ENCODE data around the gene CLSTN1. TPM values are rescaled to one million over a fixed set of nuclear protein-coding genes. Genes with fewer than 3 reads are reported as not detected.

CLSTN1 gene
- polyA plus RNA-seq, 4 donors, result 29.2 to 78.8 (median 41.8) TPM

DNA sequence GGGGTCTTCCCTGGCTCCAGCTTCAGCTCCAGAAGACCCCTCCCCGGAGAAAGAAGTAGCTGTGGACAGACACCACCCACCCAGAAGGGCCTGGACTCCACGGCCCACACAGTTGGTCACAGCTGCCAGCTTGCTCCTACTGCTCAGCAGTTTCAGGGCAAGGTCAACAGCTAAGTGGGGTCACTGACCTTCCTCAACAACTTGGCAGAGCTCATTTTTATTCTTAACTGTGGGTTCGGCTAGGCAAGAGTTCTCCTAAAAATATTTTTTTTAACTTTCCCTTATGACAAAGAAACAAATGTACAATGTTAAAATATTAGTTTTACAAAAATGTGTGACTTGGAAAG lies 44.5 kb upstream of the CLSTN1 start:
- peaks cover 0 to 3% (median 2%) of the 10 kb centered on the region in 3 donors for H3K4me1 ChIP-seq (ENCODE audit: control insufficient read depth in 3 of 3, insufficient read depth in 2 of 3, low read depth in 1 of 3, low read length in 2 of 3)

DNA sequence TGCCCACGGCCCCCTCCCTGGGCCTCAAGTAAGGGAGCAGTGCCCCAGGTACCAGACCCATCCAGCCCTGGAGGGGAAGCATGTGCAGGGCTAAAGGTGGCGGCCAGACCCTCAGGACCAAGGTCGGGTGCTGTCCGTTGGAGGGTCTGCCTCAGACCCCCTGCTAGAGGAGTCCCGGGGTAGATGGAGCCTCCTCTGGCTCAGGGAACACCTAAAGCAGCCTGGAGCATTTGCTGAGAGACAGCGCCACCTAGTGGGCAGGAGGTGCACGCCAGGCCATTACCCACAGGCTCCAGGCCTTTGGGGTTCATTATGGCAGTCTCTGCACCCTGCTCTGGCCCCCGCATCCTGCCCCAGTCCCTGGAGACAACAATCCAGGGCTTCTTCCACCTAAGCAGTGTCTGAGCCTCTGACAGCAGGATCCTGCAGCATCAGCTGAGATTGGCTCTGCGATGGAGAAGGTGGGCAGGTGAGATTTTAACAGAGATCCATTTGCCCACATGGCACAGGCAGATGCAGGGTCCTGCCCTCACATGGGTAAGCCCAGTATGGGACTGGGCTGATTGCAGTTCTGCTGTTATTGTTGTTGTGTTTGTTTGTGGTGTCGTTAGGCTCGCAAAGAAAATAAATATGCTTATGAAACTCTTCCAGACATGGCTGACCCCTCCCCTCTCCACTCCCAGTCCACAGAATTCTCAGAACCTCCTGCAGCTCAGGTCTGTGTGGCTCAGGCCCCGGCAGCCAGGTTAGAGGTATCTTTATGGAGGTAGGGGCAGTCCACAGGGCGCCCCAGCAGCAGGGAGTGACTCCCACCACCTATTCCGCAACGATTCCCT lies 43.9 kb upstream of the CLSTN1 start:
- Histone ChIP-seq H3K27me3 (ENCODE audit: control insufficient read depth in 3 of 3, insufficient read depth in 3 of 3, low read length in 3 of 3) (no peaks in the 10 kb centered on the region), H3K36me3 (ENCODE audit: control insufficient read depth in 3 of 3, insufficient read depth in 2 of 3, low read depth in 1 of 3, low read length in 3 of 3) (peaks cover 0 to 87% (median 0%) of the 10 kb centered on the region in 3 donors), H3K9me3 (ENCODE audit: control insufficient read depth in 2 of 2, insufficient read depth in 1 of 2, low read depth in 1 of 2, low read length in 1 of 2) (no peaks in the 10 kb centered on the region), H3K4me1 (ENCODE audit: control insufficient read depth in 3 of 3, insufficient read depth in 2 of 3, low read depth in 1 of 3, low read length in 2 of 3) (no peaks in the 10 kb centered on the region), H3K27ac (ENCODE audit: low read depth in 1 of 3, low read length in 2 of 3) (no peak overlapping the region), H3K4me3 (ENCODE audit: low read depth in 1 of 3, low read length in 3 of 3) (no peak overlapping the region)
- WGBS, 3 donors, result 44 to 48% (median 48%) methylated on average over 15 of the region's 15 CpGs
- DNase-seq, result peak; percentile 77 to 83
- no peak for FAIRE-seq

More for the DNA sequence above, 44.5 kb upstream of the CLSTN1 start:
- Histone ChIP-seq H3K36me3 (ENCODE audit: control insufficient read depth in 3 of 3, insufficient read depth in 2 of 3, low read depth in 1 of 3, low read length in 3 of 3) (peaks cover 0 to 85% (median 0%) of the 10 kb centered on the region in 3 donors), H3K27ac (ENCODE audit: low read depth in 1 of 3, low read length in 2 of 3) (no peak overlapping the region), H3K27me3 (ENCODE audit: control insufficient read depth in 3 of 3, insufficient read depth in 3 of 3, low read length in 3 of 3) (no peaks in the 10 kb centered on the region), H3K9me3 (ENCODE audit: control insufficient read depth in 2 of 2, insufficient read depth in 1 of 2, low read depth in 1 of 2, low read length in 1 of 2) (no peaks in the 10 kb centered on the region), H3K4me3 (ENCODE audit: low read depth in 1 of 3, low read length in 3 of 3) (no peak overlapping the region)
- WGBS, 3 donors, result 70 to 79% (median 78%) methylated on average over 3 of the region's 3 CpGs
- no peak for DNase-seq
- no peak for FAIRE-seq

DNA sequence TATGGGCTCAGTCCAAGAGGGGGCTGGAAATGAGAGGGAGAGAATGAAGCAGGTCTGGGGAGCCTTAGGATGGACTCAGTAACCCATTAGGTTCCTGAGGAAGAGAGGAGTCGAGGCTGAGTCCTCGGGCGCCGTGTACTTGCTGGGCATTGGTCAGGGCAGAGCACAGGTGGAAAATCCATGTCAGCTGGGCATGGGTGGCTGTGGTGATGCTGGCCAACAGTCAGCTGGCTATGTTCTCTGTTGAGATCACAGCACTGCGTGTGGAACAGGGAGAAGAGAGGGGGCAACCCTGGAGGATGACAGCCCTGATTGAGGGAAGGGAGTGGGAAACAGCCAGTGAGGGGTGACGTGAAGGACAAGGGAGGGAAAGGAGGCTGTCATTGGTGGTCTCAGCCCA lies 43.1 kb upstream of the CLSTN1 start:
- no peaks in the 10 kb centered on the region for H3K27me3 ChIP-seq (ENCODE audit: control insufficient read depth in 3 of 3, insufficient read depth in 3 of 3, low read length in 3 of 3)
- no peak overlapping the region for H3K27ac ChIP-seq (ENCODE audit: low read depth in 1 of 3, low read length in 2 of 3)
- DNase-seq (no peak), FAIRE-seq (no peak)
- H3K9me3 ChIP-seq (ENCODE audit: control insufficient read depth in 2 of 2, insufficient read depth in 1 of 2, low read depth in 1 of 2, low read length in 1 of 2), result no peaks in the 10 kb centered on the region
- peaks cover 0 to 84% (median 0%) of the 10 kb centered on the region in 3 donors for H3K36me3 ChIP-seq (ENCODE audit: control insufficient read depth in 3 of 3, insufficient read depth in 2 of 3, low read depth in 1 of 3, low read length in 3 of 3)
- WGBS, 3 donors, result 94 to 97% (median 96%) methylated on average over 6 of the region's 6 CpGs
- H3K4me1 ChIP-seq (ENCODE audit: control insufficient read depth in 3 of 3, insufficient read depth in 2 of 3, low read depth in 1 of 3, low read length in 2 of 3), result no peaks in the 10 kb centered on the region
- H3K4me3 ChIP-seq (ENCODE audit: low read depth in 1 of 3, low read length in 3 of 3), result no peak overlapping the region

DNA sequence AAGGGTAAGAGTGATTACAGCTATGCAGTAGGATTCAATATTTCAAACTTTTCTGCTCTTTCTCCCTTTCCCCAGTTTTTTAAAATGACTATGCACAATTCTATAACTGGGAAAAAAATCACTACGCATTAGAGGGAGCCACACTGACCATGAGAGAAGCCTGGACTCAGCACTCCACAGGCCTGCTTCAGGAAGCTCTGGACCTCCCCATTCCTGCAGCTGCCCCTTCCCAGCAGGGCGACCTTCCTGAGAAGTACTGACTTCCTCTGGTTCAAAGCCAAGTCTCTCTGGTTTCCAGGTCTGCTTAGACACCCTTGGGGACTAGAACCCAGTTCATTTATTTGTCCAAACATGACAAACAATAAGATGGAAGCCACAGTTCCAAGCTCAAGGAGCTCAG lies 42.0 kb upstream of the CLSTN1 start:
- DNase-seq, result no peak
- H3K4me3 ChIP-seq (ENCODE audit: low read depth in 1 of 3, low read length in 3 of 3), result no peak overlapping the region
- no peaks in the 10 kb centered on the region for H3K4me1 ChIP-seq (ENCODE audit: control insufficient read depth in 3 of 3, insufficient read depth in 2 of 3, low read depth in 1 of 3, low read length in 2 of 3)
- H3K27me3 ChIP-seq (ENCODE audit: control insufficient read depth in 3 of 3, insufficient read depth in 3 of 3, low read length in 3 of 3), result no peaks in the 10 kb centered on the region
- H3K27ac ChIP-seq (ENCODE audit: low read depth in 1 of 3, low read length in 2 of 3), result no peak overlapping the region
- H3K36me3 ChIP-seq (ENCODE audit: control insufficient read depth in 3 of 3, insufficient read depth in 2 of 3, low read depth in 1 of 3, low read length in 3 of 3), result peaks cover 0 to 81% (median 0%) of the 10 kb centered on the region in 3 donors
- no peak for FAIRE-seq
- WGBS, 3 donors, result 76 to 98% (median 95%) methylated on average over 2 of the region's 2 CpGs
- H3K9me3 ChIP-seq (ENCODE audit: control insufficient read depth in 2 of 2, insufficient read depth in 1 of 2, low read depth in 1 of 2, low read length in 1 of 2), result no peaks in the 10 kb centered on the region

DNA sequence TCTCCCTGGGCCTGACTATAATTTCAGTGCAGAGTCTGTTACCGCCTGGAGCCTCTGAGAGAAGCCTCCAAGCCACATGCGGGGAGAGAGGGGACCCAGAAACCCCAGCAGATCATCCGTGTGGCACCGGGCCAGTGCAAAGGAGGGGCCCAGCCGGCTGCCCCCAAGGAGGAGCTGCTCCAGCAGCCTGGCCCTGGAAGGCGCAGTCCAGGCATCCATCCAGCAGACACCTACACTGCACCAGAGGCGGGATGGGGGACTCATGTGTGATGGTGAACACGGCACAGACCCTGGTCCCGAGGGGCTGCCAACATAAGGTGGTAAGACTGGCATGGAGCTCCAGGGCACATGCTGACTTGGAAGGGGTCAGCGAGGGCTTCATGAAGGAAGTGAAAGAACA lies 39.6 kb upstream of the CLSTN1 start:
- no peaks in the 10 kb centered on the region for H3K27me3 ChIP-seq (ENCODE audit: control insufficient read depth in 3 of 3, insufficient read depth in 3 of 3, low read length in 3 of 3)
- FAIRE-seq (no peak), DNase-seq (no peak)
- H3K4me3 ChIP-seq (ENCODE audit: low read depth in 1 of 3, low read length in 3 of 3), result no peak overlapping the region
- H3K36me3 ChIP-seq (ENCODE audit: control insufficient read depth in 3 of 3, insufficient read depth in 2 of 3, low read depth in 1 of 3, low read length in 3 of 3), result peaks cover 0 to 77% (median 2%) of the 10 kb centered on the region in 3 donors
- H3K27ac ChIP-seq (ENCODE audit: low read depth in 1 of 3, low read length in 2 of 3), result no peak overlapping the region
- no peaks in the 10 kb centered on the region for H3K9me3 ChIP-seq (ENCODE audit: control insufficient read depth in 2 of 2, insufficient read depth in 1 of 2, low read depth in 1 of 2, low read length in 1 of 2)
- WGBS, 3 donors, result 89 to 90% (median 90%) methylated on average over 10 of the region's 10 CpGs
- no peaks in the 10 kb centered on the region for H3K4me1 ChIP-seq (ENCODE audit: control insufficient read depth in 3 of 3, insufficient read depth in 2 of 3, low read depth in 1 of 3, low read length in 2 of 3)

DNA sequence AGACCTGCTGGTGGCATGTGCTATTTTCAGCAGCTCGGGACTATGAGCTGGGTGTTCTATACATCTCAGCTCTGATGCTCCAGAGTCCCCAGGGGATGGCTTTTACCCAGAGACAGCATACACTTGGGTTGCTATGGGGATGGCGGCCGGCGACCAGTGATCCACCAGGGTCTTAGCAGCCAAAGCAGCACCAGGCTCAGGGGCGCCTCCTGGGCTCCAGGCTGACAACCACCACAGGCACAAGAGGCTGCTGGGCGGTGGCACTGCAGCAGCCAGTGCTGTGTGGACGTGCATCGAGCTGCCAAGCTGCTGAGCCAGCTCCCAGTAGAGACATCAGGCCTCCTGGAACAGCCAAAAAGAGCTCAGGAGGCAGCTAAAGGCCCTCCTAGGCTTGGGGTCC lies 37.6 kb upstream of the CLSTN1 start:
- H3K36me3 ChIP-seq (ENCODE audit: control insufficient read depth in 3 of 3, insufficient read depth in 2 of 3, low read depth in 1 of 3, low read length in 3 of 3), result peaks cover 0 to 67% (median 2%) of the 10 kb centered on the region in 3 donors
- 84 to 88% (median 85%) methylated on average over 8 of the region's 8 CpGs for WGBS, 3 donors
- no peak for DNase-seq
- no peaks in the 10 kb centered on the region for H3K27me3 ChIP-seq (ENCODE audit: control insufficient read depth in 3 of 3, insufficient read depth in 3 of 3, low read length in 3 of 3)
- no peaks in the 10 kb centered on the region for H3K4me1 ChIP-seq (ENCODE audit: control insufficient read depth in 3 of 3, insufficient read depth in 2 of 3, low read depth in 1 of 3, low read length in 2 of 3)
- no peak overlapping the region for H3K27ac ChIP-seq (ENCODE audit: low read depth in 1 of 3, low read length in 2 of 3)
- H3K9me3 ChIP-seq (ENCODE audit: control insufficient read depth in 2 of 2, insufficient read depth in 1 of 2, low read depth in 1 of 2, low read length in 1 of 2), result no peaks in the 10 kb centered on the region
- H3K4me3 ChIP-seq (ENCODE audit: low read depth in 1 of 3, low read length in 3 of 3), result no peak overlapping the region
- no peak for FAIRE-seq

DNA sequence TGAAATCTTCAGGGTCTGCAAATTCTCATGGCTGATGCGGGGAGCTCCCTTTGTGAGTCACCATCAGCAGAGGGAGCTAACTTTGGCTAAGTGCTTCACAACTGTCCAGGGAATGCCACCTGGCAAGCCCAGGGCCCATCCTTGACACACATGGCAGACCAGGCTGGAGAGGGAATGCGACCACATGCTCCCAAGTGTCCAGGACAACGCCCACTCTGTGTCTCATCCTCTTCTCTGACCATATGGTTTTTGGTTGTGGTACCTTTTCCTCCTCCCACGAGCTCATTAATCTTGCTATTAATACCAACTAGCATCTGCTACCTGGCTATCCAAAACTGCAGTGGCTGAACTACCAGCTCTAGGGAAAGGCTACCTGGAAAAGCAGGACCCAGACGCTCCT lies 37.1 kb upstream of the CLSTN1 start:
- no peaks in the 10 kb centered on the region for H3K9me3 ChIP-seq (ENCODE audit: control insufficient read depth in 2 of 2, insufficient read depth in 1 of 2, low read depth in 1 of 2, low read length in 1 of 2)
- peaks cover 0 to 62% (median 2%) of the 10 kb centered on the region in 3 donors for H3K36me3 ChIP-seq (ENCODE audit: control insufficient read depth in 3 of 3, insufficient read depth in 2 of 3, low read depth in 1 of 3, low read length in 3 of 3)
- no peak overlapping the region for H3K4me3 ChIP-seq (ENCODE audit: low read depth in 1 of 3, low read length in 3 of 3)
- H3K27me3 ChIP-seq (ENCODE audit: control insufficient read depth in 3 of 3, insufficient read depth in 3 of 3, low read length in 3 of 3), result no peaks in the 10 kb centered on the region
- FAIRE-seq (no peak), DNase-seq (no peak)
- H3K27ac ChIP-seq (ENCODE audit: low read depth in 1 of 3, low read length in 2 of 3), result no peak overlapping the region
- whole genome bisulfite sequencing, 3 donors, result 88 to 90% (median 89%) methylated on average over 5 of the region's 5 CpGs
- H3K4me1 ChIP-seq (ENCODE audit: control insufficient read depth in 3 of 3, insufficient read depth in 2 of 3, low read depth in 1 of 3, low read length in 2 of 3), result no peaks in the 10 kb centered on the region

DNA sequence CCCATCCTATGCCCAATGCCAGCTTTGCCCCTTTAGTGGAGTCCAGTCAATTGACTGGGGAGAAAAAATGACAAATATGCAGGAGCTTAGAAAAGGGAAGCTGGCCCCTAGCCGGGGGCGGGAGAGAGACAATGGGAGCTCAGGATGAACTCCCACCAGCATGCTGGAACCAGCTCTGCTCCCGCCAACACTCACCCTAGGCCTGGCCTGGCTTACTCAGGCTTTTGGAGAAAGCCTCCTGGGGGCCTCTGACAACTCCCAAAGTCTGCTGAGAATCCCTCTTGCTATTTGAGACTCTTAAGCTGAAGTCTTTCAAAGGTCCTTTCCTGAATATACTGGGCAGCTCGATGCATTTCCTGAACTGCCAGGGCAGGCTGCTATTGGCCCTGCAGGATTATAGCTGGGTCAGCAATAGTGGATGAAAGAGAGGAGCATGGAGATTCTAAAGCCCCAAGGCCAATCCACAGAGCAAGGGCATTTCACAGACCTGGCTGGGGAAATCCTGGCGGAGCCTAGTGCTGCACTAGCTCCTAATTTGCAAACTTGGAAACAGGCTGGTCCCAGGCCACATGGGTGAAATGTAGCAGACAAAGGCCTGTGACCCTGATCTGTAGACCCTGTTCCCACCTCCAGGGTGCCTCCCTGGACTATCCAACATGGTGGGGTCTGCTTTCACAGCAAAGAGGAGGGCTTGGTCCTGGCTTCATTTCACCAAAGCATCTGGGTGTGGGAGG lies 35.7 kb upstream of the CLSTN1 start:
- FAIRE-seq, result no peak

More for the DNA sequence above, 35.7 kb upstream of the CLSTN1 start:
- no peaks in the 10 kb centered on the region for H3K27me3 ChIP-seq (ENCODE audit: control insufficient read depth in 3 of 3, insufficient read depth in 3 of 3, low read length in 3 of 3)
- 76 to 91% (median 86%) methylated on average over 5 of the region's 5 CpGs for WGBS, 3 donors
- H3K4me1 ChIP-seq (ENCODE audit: control insufficient read depth in 3 of 3, insufficient read depth in 2 of 3, low read depth in 1 of 3, low read length in 2 of 3), result no peaks in the 10 kb centered on the region
- no peak overlapping the region for H3K27ac ChIP-seq (ENCODE audit: low read depth in 1 of 3, low read length in 2 of 3)
- no peak for DNase-seq
- no peaks in the 10 kb centered on the region for H3K9me3 ChIP-seq (ENCODE audit: control insufficient read depth in 2 of 2, insufficient read depth in 1 of 2, low read depth in 1 of 2, low read length in 1 of 2)
- no peak overlapping the region for H3K4me3 ChIP-seq (ENCODE audit: low read depth in 1 of 3, low read length in 3 of 3)
- H3K36me3 ChIP-seq (ENCODE audit: control insufficient read depth in 3 of 3, insufficient read depth in 2 of 3, low read depth in 1 of 3, low read length in 3 of 3), result peaks cover 0 to 61% (median 2%) of the 10 kb centered on the region in 3 donors
